Lower lobe of right lung (tissue), 2 donors: ENCODE results near the gene PLK5. TPM values are rescaled to one million over a fixed set of nuclear protein-coding genes. Genes with fewer than 3 reads are reported as not detected.

ENCODE experiments used
- ATAC-seq, 2 donors: fragments of 200-7000 bp; cut with Tn5 transposase; one replicate each; pipeline ENCODE4 v1.9.1; 2020 to 2022; ENCODE audit warnings: mild to moderate bottlenecking in 2 of 2, moderate library complexity in 2 of 2
- DNase-seq: peaks from one replicate; pipeline ENCODE4 v3.0.0-alpha.2; 2020
- H3K27ac ChIP-seq: fragments of 200-600 bp; one replicate; pipeline ENCODE4 v1.8.0; 2022
- H3K27me3 ChIP-seq: fragments of 200-600 bp; one replicate; pipeline ENCODE4 v1.8.0; 2022; ENCODE audit warnings: low read depth
- H3K36me3 ChIP-seq: fragments of 200-600 bp; one replicate; pipeline ENCODE4 v1.8.0; 2022; ENCODE audit warnings: mild to moderate bottlenecking
- H3K4me1 ChIP-seq: fragments of 200-600 bp; one replicate; pipeline ENCODE4 v1.8.0; 2022
- H3K4me3 ChIP-seq: fragments of 200-600 bp; one replicate; pipeline ENCODE4 v1.8.0; 2022; ENCODE audit warnings: mild to moderate bottlenecking
- H3K9me3 ChIP-seq: fragments of 200-600 bp; one replicate; pipeline ENCODE4 v1.8.0; 2022
- intact Hi-C: fragments of 100-400 bp; cut with DNase I; formaldehyde crosslinking; loops from one replicate; pipeline ENCODE4 v1.11.0; 2022
- total RNA-seq: library from RNA; stranded (reverse); fragmentation: NEBNext Ultra II Directional; extraction: Animal tissue kit (Norgen Biotek cat#: 25700); gene quantifications from one replicate; pipeline ENCODE4 v1.2.1, GENCODE V29; 2021
- TF ChIP-seq, protein P1 (sequence below): fragments of 200-600 bp; IDR thresholded peaks from one replicate; pipeline ENCODE4 v1.8.0; 2022; ENCODE audit warnings: antibody characterized with exemption, mild to moderate bottlenecking
- donor health status: DM: no; HTN: yes; CAD: no; lungs with severe emphysema.

Gene PLK5
- total RNA-seq, 1 donor from 2014 or later, result not detected

- Histone ChIP-seq H3K4me1 (no peaks in the 10 kb centered on the region), H3K27me3 (peaks cover 43% of the 10 kb centered on the region), H3K27ac (no peak overlapping the region), H3K36me3 (no peaks in the 10 kb centered on the region), H3K4me3 (no peak overlapping the region), H3K9me3 (no peaks in the 10 kb centered on the region)
- ATAC-seq (no peak), DNase-seq (no peak)
- intact Hi-C loops, result no loop called here
- TF ChIP-seq, protein P1, sequence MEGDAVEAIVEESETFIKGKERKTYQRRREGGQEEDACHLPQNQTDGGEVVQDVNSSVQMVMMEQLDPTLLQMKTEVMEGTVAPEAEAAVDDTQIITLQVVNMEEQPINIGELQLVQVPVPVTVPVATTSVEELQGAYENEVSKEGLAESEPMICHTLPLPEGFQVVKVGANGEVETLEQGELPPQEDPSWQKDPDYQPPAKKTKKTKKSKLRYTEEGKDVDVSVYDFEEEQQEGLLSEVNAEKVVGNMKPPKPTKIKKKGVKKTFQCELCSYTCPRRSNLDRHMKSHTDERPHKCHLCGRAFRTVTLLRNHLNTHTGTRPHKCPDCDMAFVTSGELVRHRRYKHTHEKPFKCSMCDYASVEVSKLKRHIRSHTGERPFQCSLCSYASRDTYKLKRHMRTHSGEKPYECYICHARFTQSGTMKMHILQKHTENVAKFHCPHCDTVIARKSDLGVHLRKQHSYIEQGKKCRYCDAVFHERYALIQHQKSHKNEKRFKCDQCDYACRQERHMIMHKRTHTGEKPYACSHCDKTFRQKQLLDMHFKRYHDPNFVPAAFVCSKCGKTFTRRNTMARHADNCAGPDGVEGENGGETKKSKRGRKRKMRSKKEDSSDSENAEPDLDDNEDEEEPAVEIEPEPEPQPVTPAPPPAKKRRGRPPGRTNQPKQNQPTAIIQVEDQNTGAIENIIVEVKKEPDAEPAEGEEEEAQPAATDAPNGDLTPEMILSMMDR, result no peak
These were observed 3.6 kb upstream of the PLK5 start for GRCh38 chr19:1520203-1520780.

DNA sequence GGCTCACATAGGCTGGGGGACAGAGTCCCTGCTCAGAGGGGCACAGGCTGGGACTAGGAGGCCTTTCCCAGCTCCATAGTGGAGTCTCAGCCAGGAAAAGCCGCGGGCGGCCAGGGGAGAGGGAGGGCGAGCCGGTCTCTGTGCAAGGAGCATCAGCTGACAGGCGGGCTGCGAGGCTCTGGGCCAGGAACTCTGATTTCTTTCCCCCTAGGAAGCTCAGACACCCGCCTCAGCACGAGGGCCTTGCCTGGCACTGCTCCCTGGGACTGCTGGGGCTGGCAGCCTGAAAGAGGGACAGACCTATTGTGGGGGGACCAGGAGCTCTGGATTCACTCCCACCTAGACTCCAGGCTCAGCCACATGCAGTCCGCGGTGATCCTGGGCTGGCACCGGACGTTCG, 2.2 kb upstream of the PLK5 start:
- Histone ChIP-seq H3K27me3 (peaks cover 51% of the 10 kb centered on the region), H3K27ac (no peak overlapping the region), H3K4me1 (no peaks in the 10 kb centered on the region), H3K9me3 (no peaks in the 10 kb centered on the region), H3K36me3 (no peaks in the 10 kb centered on the region), H3K4me3 (no peak overlapping the region)
- TF ChIP-seq, protein P1, result no peak
- intact Hi-C loops, result no loop called here
- ATAC-seq (no peak), DNase-seq (no peak)

- H3K4me1 ChIP-seq, result no peaks in the 10 kb centered on the region
- H3K27me3 ChIP-seq, result peaks cover 53% of the 10 kb centered on the region
- no peaks in the 10 kb centered on the region for H3K9me3 ChIP-seq
- no peak overlapping the region for H3K4me3 ChIP-seq
- no peak overlapping the region for H3K27ac ChIP-seq
- H3K36me3 ChIP-seq, result no peaks in the 10 kb centered on the region
- intact Hi-C loops, result no loop called here
- TF ChIP-seq, protein P1, result no peak
- ATAC-seq (no peak), DNase-seq (no peak)
These were observed 1.8 kb upstream of the PLK5 start for GRCh38 chr19:1522061-1522460.

- Histone ChIP-seq H3K27me3 (peaks cover 60% of the 10 kb centered on the region), H3K9me3 (no peaks in the 10 kb centered on the region), H3K36me3 (no peaks in the 10 kb centered on the region), H3K4me1 (no peaks in the 10 kb centered on the region), H3K4me3 (no peak overlapping the region), H3K27ac (no peak overlapping the region)
- intact Hi-C loops, result no loop called here
- no peak for DNase-seq
- TF ChIP-seq, protein P1, result no peak
- ATAC-seq, result no peak
These were observed 1.0 kb upstream of the PLK5 start for GRCh38 chr19:1522838-1523237.

- Histone ChIP-seq H3K9me3 (no peaks in the 10 kb centered on the region), H3K4me1 (no peaks in the 10 kb centered on the region), H3K36me3 (no peaks in the 10 kb centered on the region), H3K4me3 (no peak overlapping the region), H3K27me3 (peaks cover 65% of the 10 kb centered on the region), H3K27ac (no peak overlapping the region)
- intact Hi-C loops, result no loop called here
- no peak for ATAC-seq
- TF ChIP-seq, protein P1, result no peak
- DNase-seq, result no peak
These were observed 552 bp downstream of the PLK5 start for GRCh38 chr19:1524287-1524971.
